Measurements from ENCODE around the gene PDCL2. TPM values are rescaled to one million over a fixed set of nuclear protein-coding genes. Genes with fewer than 3 reads are reported as not detected.

Gene PDCL2
- total RNA-seq: not detected in 2 replicates

DNA sequence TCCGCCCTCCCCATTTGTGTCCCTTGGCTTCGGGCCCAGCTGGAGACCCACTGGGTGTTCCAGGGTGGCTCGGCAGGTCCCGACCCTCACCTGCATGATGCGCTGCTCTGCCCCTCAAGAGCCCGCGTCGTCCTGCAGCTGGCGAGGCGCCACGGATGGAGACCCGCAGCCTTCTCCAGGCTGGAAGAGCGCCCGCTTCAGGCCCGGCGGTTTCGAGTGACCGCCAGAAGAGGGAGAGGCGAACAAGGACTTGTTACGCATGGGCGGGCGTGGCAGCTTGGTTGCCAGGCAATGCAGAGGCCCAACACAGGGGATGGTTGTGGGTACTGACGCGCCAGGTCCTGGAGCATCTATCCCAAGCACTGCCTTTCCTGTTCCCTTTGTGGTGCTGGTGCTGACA is at the start of gene PDCL2:
Gene PDCL2, minus strand, starts transcription at position 232 of the 400 bp plus-strand sequence. Its CDS starts 136 bp downstream, at position 96.
- FAIRE-seq: no peak
- no peak within 1 kb of the TSS for H3K4me3 ChIP-seq (ENCODE audit: low read depth, low read length)
- no peak for TF ChIP-seq CTCF (IDR thresholded peaks at IDR 0.05; ENCODE audit: insufficient read depth, low read length, severe bottlenecking)
- no peak for DNase-seq (ENCODE audit: low read depth)
- no peaks in the 10 kb centered on the region for H3K36me3 ChIP-seq (ENCODE audit: control insufficient read depth, insufficient read depth, low read length)
- no peaks in the 10 kb centered on the region for H3K27me3 ChIP-seq (ENCODE audit: control insufficient read depth, insufficient read depth, low read length)

- Histone ChIP-seq H3K4me3 (ENCODE audit: low read depth, low read length) (no peak overlapping the region), H3K36me3 (ENCODE audit: control insufficient read depth, insufficient read depth, low read length) (no peaks in the 10 kb centered on the region), H3K27me3 (ENCODE audit: control insufficient read depth, insufficient read depth, low read length) (peaks cover 3% of the 10 kb centered on the region)
- TF ChIP-seq CTCF (IDR thresholded peaks at IDR 0.05; ENCODE audit: insufficient read depth, low read length, severe bottlenecking): no peak
- DNase-seq (ENCODE audit: low read depth) (no peak), FAIRE-seq (no peak)
These were observed 45.3 kb upstream of the PDCL2 start for GRCh38 chr4:55637272-55637820.

- FAIRE-seq (no peak), DNase-seq (ENCODE audit: low read depth) (peak; percentile 8)
- TF ChIP-seq CTCF (IDR thresholded peaks at IDR 0.05; ENCODE audit: insufficient read depth, low read length, severe bottlenecking): no peak
- Histone ChIP-seq H3K4me3 (ENCODE audit: low read depth, low read length) (peak overlapping the region; percentile 52), H3K27me3 (ENCODE audit: control insufficient read depth, insufficient read depth, low read length) (peaks cover 3% of the 10 kb centered on the region), H3K36me3 (ENCODE audit: control insufficient read depth, insufficient read depth, low read length) (no peaks in the 10 kb centered on the region)
These were observed 44.6 kb upstream of the PDCL2 start for GRCh38 chr4:55636656-55636999.

- Histone ChIP-seq H3K36me3 (ENCODE audit: control insufficient read depth, insufficient read depth, low read length) (no peaks in the 10 kb centered on the region), H3K27me3 (ENCODE audit: control insufficient read depth, insufficient read depth, low read length) (peaks cover 3% of the 10 kb centered on the region), H3K4me3 (ENCODE audit: low read depth, low read length) (peak within 1 kb of the TSS; percentile 52)
- peak; percentile 49 for TF ChIP-seq CTCF (IDR thresholded peaks at IDR 0.05; ENCODE audit: insufficient read depth, low read length, severe bottlenecking)
- no peak for FAIRE-seq
- peak; percentile 34 for DNase-seq (ENCODE audit: low read depth)
These were observed 44.0 kb upstream of the PDCL2 start, which contains the start of gene NMU for GRCh38 chr4:55635741-55636655. Gene NMU (minus strand): TSS chr4:55636298. CDS start chr4:55636192, 106 bp downstream.

- FAIRE-seq: peak; percentile 47
- Histone ChIP-seq H3K27me3 (ENCODE audit: control insufficient read depth, insufficient read depth, low read length) (peaks cover 3% of the 10 kb centered on the region), H3K4me3 (ENCODE audit: low read depth, low read length) (peak overlapping the region; percentile 52), H3K36me3 (ENCODE audit: control insufficient read depth, insufficient read depth, low read length) (no peaks in the 10 kb centered on the region)
- DNase-seq (ENCODE audit: low read depth): peak; percentile 4
- TF ChIP-seq CTCF (IDR thresholded peaks at IDR 0.05; ENCODE audit: insufficient read depth, low read length, severe bottlenecking): no peak
These were observed 43.2 kb upstream of the PDCL2 start for GRCh38 chr4:55635282-55635681.
